ENCODE data around the gene JOSD2.

JOSD2 gene

GRCh38 chr19:50552540-50552939 lies 41.5 kb upstream of the JOSD2 start:
- peaks cover 3 to 9% of the 10 kb centered on the region in 2 experiments for H3K4me1 ChIP-seq (ENCODE audit: control insufficient read depth in 1 of 2, insufficient read depth in 1 of 2, low read depth in 1 of 2, low read length in 1 of 2)
- H3K4me3 ChIP-seq (ENCODE audit: low read depth in 1 of 2, low read length in 1 of 2) = no peak overlapping the region
- H3K27ac ChIP-seq = no peak overlapping the region
- H3K27me3 ChIP-seq = peaks cover 86% of the 10 kb centered on the region
- H3K9me3 ChIP-seq = no peaks in the 10 kb centered on the region
- H3K36me3 ChIP-seq = no peaks in the 10 kb centered on the region
- no peak for TF ChIP-seq CTCF (IDR thresholded peaks at IDR 0.05)

- Histone ChIP-seq H3K9me3 (no peaks in the 10 kb centered on the region), H3K4me3 (ENCODE audit: low read depth in 1 of 2, low read length in 1 of 2) (no peak overlapping the region), H3K27ac (no peak overlapping the region), H3K27me3 (peaks cover 78% of the 10 kb centered on the region), H3K4me1 (ENCODE audit: control insufficient read depth in 1 of 2, insufficient read depth in 1 of 2, low read depth in 1 of 2, low read length in 1 of 2) (peaks cover 3 to 8% of the 10 kb centered on the region in 2 experiments), H3K36me3 (no peaks in the 10 kb centered on the region)
- no peak for TF ChIP-seq CTCF (IDR thresholded peaks at IDR 0.05)
Measured at GRCh38 chr19:50551715-50552187, 40.8 kb upstream of the JOSD2 start.

DNA sequence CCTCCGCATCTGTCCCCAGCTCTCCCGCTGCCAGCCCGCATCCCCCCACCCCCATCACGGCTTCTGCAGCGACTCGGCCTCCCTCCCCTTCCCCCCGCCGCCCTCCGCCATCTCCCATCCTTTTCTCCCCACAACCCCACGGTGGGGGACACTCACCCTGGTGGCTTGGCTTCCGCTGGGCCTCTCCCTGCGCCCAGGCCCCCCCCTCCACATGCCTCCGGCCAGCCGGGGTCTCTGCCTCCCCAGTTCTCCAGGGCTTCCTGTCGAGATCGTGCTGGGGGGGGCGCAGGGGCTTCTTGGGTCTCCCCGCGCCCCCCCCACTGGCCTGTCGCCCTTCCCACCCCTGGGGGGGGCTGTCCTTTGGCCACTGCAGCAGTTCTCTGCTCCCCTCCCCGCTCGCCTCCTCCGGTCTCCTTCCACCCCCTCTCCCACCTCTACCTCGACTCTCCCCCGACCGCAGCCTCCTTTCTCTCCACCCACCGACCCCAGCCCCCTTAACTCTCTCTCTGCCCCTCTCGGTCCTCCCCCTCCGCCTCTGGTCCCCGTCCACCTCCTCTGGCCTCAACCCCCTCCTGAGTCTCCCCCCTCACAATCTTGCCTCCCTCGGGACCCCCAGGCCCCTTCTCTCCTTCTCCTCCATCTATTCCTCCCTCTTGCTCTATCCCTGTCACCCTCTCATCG lies 40.2 kb upstream of the JOSD2 start:
- Histone ChIP-seq H3K27me3 (peaks cover 72% of the 10 kb centered on the region), H3K27ac (no peak overlapping the region)

DNA sequence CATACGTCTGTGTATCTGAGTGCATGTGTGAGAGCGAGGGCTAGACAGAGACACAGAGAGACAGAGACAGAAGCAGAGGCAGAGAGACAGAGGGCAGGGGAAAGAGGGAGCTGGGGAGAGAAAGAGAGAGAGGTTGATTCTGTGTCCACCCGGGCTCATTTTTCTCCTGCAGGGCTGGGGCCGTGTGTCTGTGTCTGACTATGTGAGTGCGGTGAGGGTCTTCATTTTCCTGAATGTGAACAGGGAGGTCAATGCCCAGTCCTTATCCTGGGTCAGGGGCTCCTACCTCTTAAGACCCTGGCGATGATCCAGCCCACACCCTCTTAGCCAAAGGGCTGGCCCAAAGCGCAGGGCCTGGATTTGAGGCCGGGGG lies 39.6 kb upstream of the JOSD2 start:
- peaks cover 66% of the 10 kb centered on the region for H3K27me3 ChIP-seq
- H3K4me3 ChIP-seq (ENCODE audit: low read depth in 1 of 2, low read length in 1 of 2) = no peak overlapping the region
- H3K36me3 ChIP-seq = no peaks in the 10 kb centered on the region
- no peaks in the 10 kb centered on the region for H3K4me1 ChIP-seq (ENCODE audit: control insufficient read depth in 1 of 2, insufficient read depth in 1 of 2, low read depth in 1 of 2, low read length in 1 of 2)
- no peak for TF ChIP-seq CTCF (IDR thresholded peaks at IDR 0.05)
- H3K27ac ChIP-seq = no peak overlapping the region
- H3K9me3 ChIP-seq = no peaks in the 10 kb centered on the region

More for the DNA sequence above, 40.2 kb upstream of the JOSD2 start:
- Histone ChIP-seq H3K9me3 (no peaks in the 10 kb centered on the region), H3K4me1 (ENCODE audit: control insufficient read depth in 1 of 2, insufficient read depth in 1 of 2, low read depth in 1 of 2, low read length in 1 of 2) (peaks cover 0 to 2% of the 10 kb centered on the region in 2 experiments), H3K4me3 (ENCODE audit: low read depth in 1 of 2, low read length in 1 of 2) (no peak overlapping the region), H3K36me3 (no peaks in the 10 kb centered on the region)
- no peak for TF ChIP-seq CTCF (IDR thresholded peaks at IDR 0.05)

DNA sequence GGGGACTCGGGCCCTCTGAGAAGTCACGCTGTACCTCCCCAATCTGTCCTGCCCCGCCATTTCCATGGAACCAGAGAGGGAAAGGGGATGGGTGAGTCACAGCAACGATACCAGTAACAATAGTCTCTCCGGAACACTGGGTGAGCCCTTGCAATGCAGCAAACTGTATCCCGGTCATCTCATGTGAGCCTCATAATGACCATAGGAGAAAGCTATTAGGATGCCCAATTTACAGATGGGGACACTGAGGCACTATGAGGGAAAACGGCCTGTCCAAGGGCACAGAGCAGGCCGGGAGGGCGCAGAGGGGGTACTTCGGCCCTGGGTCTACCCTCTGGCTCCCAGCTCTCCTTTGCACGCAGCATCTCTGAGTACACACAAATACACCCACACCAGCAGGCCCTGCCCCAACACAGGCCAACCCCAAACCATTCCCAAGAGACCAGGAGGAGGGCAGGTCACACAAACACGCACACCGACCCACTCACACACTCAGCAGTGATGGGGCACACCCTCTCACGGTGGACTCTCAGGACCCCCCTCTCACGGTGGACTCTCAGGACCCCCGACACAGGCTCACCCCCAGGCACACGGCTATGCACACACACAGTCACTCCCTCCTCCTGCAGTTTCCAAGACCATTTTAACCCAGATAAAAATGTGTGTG lies 39.1 kb upstream of the JOSD2 start:
- H3K36me3 ChIP-seq = no peaks in the 10 kb centered on the region
- peaks cover 61% of the 10 kb centered on the region for H3K27me3 ChIP-seq
- no peak for TF ChIP-seq CTCF (IDR thresholded peaks at IDR 0.05)

More for the DNA sequence above, 39.1 kb upstream of the JOSD2 start:
- Histone ChIP-seq H3K4me1 (ENCODE audit: control insufficient read depth in 1 of 2, insufficient read depth in 1 of 2, low read depth in 1 of 2, low read length in 1 of 2) (no peaks in the 10 kb centered on the region), H3K27ac (no peak overlapping the region), H3K4me3 (ENCODE audit: low read depth in 1 of 2, low read length in 1 of 2) (no peak overlapping the region), H3K9me3 (no peaks in the 10 kb centered on the region)
